Esophagus squamous epithelium (tissue), 5 donors: ENCODE data around the gene RALB. TPM values are rescaled to one million over a fixed set of nuclear protein-coding genes. Genes with fewer than 3 reads are reported as not detected.
A peak's percentile ranks its signal among the peaks of the same experiment; 100 is the strongest.

Experiments used
- DNase-seq: peaks from one replicate; lab custom pipeline; 2025; lab: John Stamatoyannopoulos, UW
- H3K27ac ChIP-seq, 4 donors: fragments of 200-600 bp; sonication (generic); one replicate each; pipeline ENCODE4 v1.5.1; 2016 to 2019; ENCODE audit warnings: mild to moderate bottlenecking in 1 of 4
- H3K27me3 ChIP-seq, 4 donors: fragments of 200-600 bp; sonication (generic); 1 replicate in 3 of 4; 2 replicates in 1 of 4; pipeline versions ENCODE4 v1.5.1 to v1.6.0; 2017 to 2021; ENCODE audit warnings: antibody characterized with exemption in 1 of 4
- H3K36me3 ChIP-seq, 3 donors: fragments of 200-600 bp; sonication (generic); one replicate each; pipeline ENCODE4 v1.5.1; 2016 to 2019
- H3K4me1 ChIP-seq, 3 donors: fragments of 200-600 bp; sonication (generic); one replicate each; pipeline ENCODE4 v1.5.1; 2017 to 2019
- H3K4me3 ChIP-seq, 4 donors: fragments of 200-600 bp; sonication (generic); 1 replicate in 3 of 4; 2 replicates in 1 of 4; pipeline ENCODE4 v1.5.1; 2016 to 2019; ENCODE audit warnings: mild to moderate bottlenecking in 2 of 4, moderate library complexity in 1 of 4
- H3K9me3 ChIP-seq, 3 donors: fragments of 200-600 bp; sonication (generic); one replicate each; pipeline ENCODE4 v1.5.1; 2016 to 2019
- CTCF ChIP-seq, 6 experiments: fragments of 450-650 bp in 4 of 6; fragments of 200-600 bp in 2 of 6; sonication (generic) in 2 of 6; IDR thresholded peaks; one replicate each; pipeline ENCODE4 v1.5.1; 2016 to 2019; ENCODE audit warnings: antibody characterized with exemption in 6 of 6, mild to moderate bottlenecking in 4 of 6, moderate library complexity in 4 of 6
- POLR2A ChIP-seq, 4 donors: fragments of 450-650 bp; IDR thresholded peaks; one replicate each; pipeline ENCODE4 v1.6.1; 2017; ENCODE audit warnings: antibody characterized with exemption in 4 of 4, mild to moderate bottlenecking in 4 of 4, moderate library complexity in 3 of 4
- WGBS, 2 donors: methylation state at CpG; one replicate each; pipeline ENCODE4 v1.1.5; 2018; 5-methylcytosine and 5-hydroxymethylcytosine counted together
- intact Hi-C: fragments of 100-400 bp; cut with DNase I; formaldehyde crosslinking; loops from one replicate; pipeline ENCODE4 v1.15.0; 2022
- total RNA-seq, 4 donors: library from RNA; depleted of rRNA; stranded (reverse); fragments of >200 nt; gene quantifications; one replicate each; pipeline ENCODE4 v1.1.0, GENCODE V29; 2016
- donor health status: DM: yes; HTN: yes; CAD: no.

RALB gene
- 10 to 100 TPM; 50.2 to 99.2 (median 64.8) TPM for total RNA-seq

GRCh38 chr2:120252225-120253020 lies at the start of gene RALB:
TSS of gene RALB (plus strand) at chr2:120252852. CDS start at chr2:120278665, 25,813 bp downstream.
- peak within 1 kb of the TSS; percentile 88 to 98 (median 93) for H3K27ac ChIP-seq
- DNase-seq = peak; percentile 99
- H3K4me1 ChIP-seq = peaks cover 6 to 55% (median 31%) of the 10 kb centered on the region in 3 donors
- intact Hi-C loops = no loop called here
- peaks cover 0 to 16% (median 0%) of the 10 kb centered on the region in 4 donors for H3K27me3 ChIP-seq
- H3K4me3 ChIP-seq = peak within 1 kb of the TSS; percentile 62 to 90 (median 72)
- TF ChIP-seq CTCF (IDR thresholded peaks at IDR 0.05) (no peak), POLR2A (IDR thresholded peaks at IDR 0.05) (peak in 2 of 4 donors; percentile 42 to 72)
- no peaks in the 10 kb centered on the region for H3K36me3 ChIP-seq
- 1 to 5% methylated on average over 15 to 16 of the region's 71 CpGs for WGBS, 2 donors
- no peaks in the 10 kb centered on the region for H3K9me3 ChIP-seq

- H3K9me3 ChIP-seq = peaks cover 0 to 3% (median 0%) of the 10 kb centered on the region in 3 donors
- DNase-seq = no peak
- H3K4me3 ChIP-seq = no peak overlapping the region
- no peak overlapping the region for H3K27ac ChIP-seq
- peaks cover 0 to 7% (median 0%) of the 10 kb centered on the region in 3 donors for H3K4me1 ChIP-seq
- no peaks in the 10 kb centered on the region for H3K27me3 ChIP-seq
- no peaks in the 10 kb centered on the region for H3K36me3 ChIP-seq
- intact Hi-C loops = no loop called here
- 19 to 24% methylated on average over 5 to 8 of the region's 10 CpGs for WGBS, 2 donors
- TF ChIP-seq POLR2A (IDR thresholded peaks at IDR 0.05) (no peak), CTCF (IDR thresholded peaks at IDR 0.05) (no peak)
Observed at GRCh38 chr2:120203251-120204021, 49.2 kb upstream of the RALB start.

GRCh38 chr2:120204022-120204405 lies 48.6 kb upstream of the RALB start:
- Histone ChIP-seq H3K36me3 (no peaks in the 10 kb centered on the region), H3K27ac (no peak overlapping the region), H3K4me1 (peaks cover 0 to 7% (median 0%) of the 10 kb centered on the region in 3 donors), H3K4me3 (no peak overlapping the region), H3K9me3 (no peaks in the 10 kb centered on the region), H3K27me3 (no peaks in the 10 kb centered on the region)
- intact Hi-C loops = no loop called here
- DNase-seq = no peak
- TF ChIP-seq CTCF (IDR thresholded peaks at IDR 0.05) (no peak), POLR2A (IDR thresholded peaks at IDR 0.05) (no peak)
- WGBS, 2 donors = no CpG with 5 or more reads among the region's 5 CpGs

GRCh38 chr2:120204417-120204816 lies 48.2 kb upstream of the RALB start:
- Histone ChIP-seq H3K4me3 (no peak overlapping the region), H3K36me3 (no peaks in the 10 kb centered on the region), H3K4me1 (peaks cover 0 to 7% (median 0%) of the 10 kb centered on the region in 3 donors), H3K27ac (no peak overlapping the region), H3K27me3 (no peaks in the 10 kb centered on the region), H3K9me3 (no peaks in the 10 kb centered on the region)
- intact Hi-C loops = no loop called here
- no peak for TF ChIP-seq CTCF (IDR thresholded peaks at IDR 0.05)
- no peak for TF ChIP-seq POLR2A (IDR thresholded peaks at IDR 0.05)
- no peak for DNase-seq
- WGBS, 2 donors = 62% methylated on average over 3 of the region's 3 CpGs; no CpG with 5 or more reads in 1 of the 2 donors
